GM18499 (cell line): ENCODE results near the gene PTK7.

Experiments used
- ATAC-seq: cut with Tn5 transposase; IDR thresholded peaks from one replicate; pipeline ENCODE4 v1.9.1; 2021; ENCODE audit warnings: moderate number of reproducible peaks; ENCODE audit not compliant: insufficient read depth, unreplicated experiment

Gene PTK7

GRCh38 chr6:43082806-43083655, 6.9 kb downstream of the PTK7 start:
- ATAC-seq: no peak

GRCh38 chr6:43086022-43086658, 10.0 kb downstream of the PTK7 start:
- peak; percentile 57 for ATAC-seq

GRCh38 chr6:43088654-43089056, 12.5 kb downstream of the PTK7 start:
- no peak for ATAC-seq

- ATAC-seq: no peak
Observed at GRCh38 chr6:43089467-43089866, 13.4 kb downstream of the PTK7 start.

- no peak for ATAC-seq
Observed at GRCh38 chr6:43089874-43090558, 13.9 kb downstream of the PTK7 start.

GRCh38 chr6:43090559-43090956, 14.4 kb downstream of the PTK7 start:
- ATAC-seq: no peak

GRCh38 chr6:43091020-43091419, 14.9 kb downstream of the PTK7 start:
- ATAC-seq: no peak

GRCh38 chr6:43091436-43091991, 15.4 kb downstream of the PTK7 start:
- ATAC-seq: no peak

GRCh38 chr6:43092635-43093034, 16.5 kb downstream of the PTK7 start:
- ATAC-seq: no peak

GRCh38 chr6:43093436-43094289, 17.5 kb downstream of the PTK7 start:
- ATAC-seq: no peak

- no peak for ATAC-seq
Observed at GRCh38 chr6:43095939-43096338, 19.8 kb downstream of the PTK7 start.

- no peak for ATAC-seq
Observed at GRCh38 chr6:43096451-43097097, 20.5 kb downstream of the PTK7 start.

GRCh38 chr6:43097098-43097489, 21.0 kb downstream of the PTK7 start:
- ATAC-seq: no peak

- ATAC-seq: no peak
Observed at GRCh38 chr6:43097502-43097901, 21.4 kb downstream of the PTK7 start.

GRCh38 chr6:43101497-43101896, 25.4 kb downstream of the PTK7 start:
- ATAC-seq: no peak

- no peak for ATAC-seq
Observed at GRCh38 chr6:43103253-43103876, 27.3 kb downstream of the PTK7 start.

GRCh38 chr6:43105538-43106222, 29.6 kb downstream of the PTK7 start:
- ATAC-seq: no peak

- no peak for ATAC-seq
Observed at GRCh38 chr6:43107344-43108062, 31.4 kb downstream of the PTK7 start.
